SK-N-SH treated with all-trans-retinoic acid at 6 μM for 48 hours (cell line): ENCODE results near the gene ROBO2.

Source experiments
- GLIS3 ChIP-seq: fragments of 250-450 bp; sonication (Bioruptor Pico); IDR thresholded peaks from 2 replicates; pipeline ENCODE4 v1.5.0; 2020; ENCODE audit warnings: mild to moderate bottlenecking, moderate library complexity
- PPARA ChIP-seq: fragments of 250-450 bp; sonication (Bioruptor Pico); IDR thresholded peaks from 2 replicates; pipeline ENCODE4 v1.5.0; 2020; ENCODE audit warnings: mild to moderate bottlenecking, borderline replicate concordance
- RARB ChIP-seq: fragments of 250-450 bp; sonication (Bioruptor Pico); IDR thresholded peaks from 2 replicates; pipeline ENCODE4 v1.8.0; 2021; ENCODE audit warnings: mild to moderate bottlenecking, moderate library complexity
- SNAI2 ChIP-seq: fragments of 250-450 bp; sonication (Bioruptor Pico); IDR thresholded peaks from 2 replicates; pipeline ENCODE4 v1.5.0; 2020; ENCODE audit warnings: mild to moderate bottlenecking, moderate library complexity
- TOX ChIP-seq: fragments of 250-450 bp; sonication (Bioruptor Pico); IDR thresholded peaks from 2 replicates; pipeline ENCODE4 v1.8.0; 2021; ENCODE audit warnings: mild to moderate bottlenecking, moderate library complexity, borderline replicate concordance
- ZFP3 ChIP-seq: fragments of 250-450 bp; sonication (Bioruptor Pico); IDR thresholded peaks from 2 replicates; pipeline ENCODE4 v1.5.0; 2020; ENCODE audit warnings: mild to moderate bottlenecking, moderate library complexity
- TF ChIP-seq, protein P1 (sequence below): fragments of 250-450 bp; sonication (Bioruptor Pico); IDR thresholded peaks from 2 replicates; pipeline ENCODE4 v1.8.0; 2020; ENCODE audit warnings: mild to moderate bottlenecking, moderate library complexity, borderline replicate concordance
- TF ChIP-seq, protein P2 (sequence below): fragments of 250-450 bp; sonication (Bioruptor Pico); IDR thresholded peaks from 2 replicates; pipeline ENCODE4 v1.5.1; 2020; ENCODE audit warnings: low read depth, mild to moderate bottlenecking, moderate library complexity

DNA sequence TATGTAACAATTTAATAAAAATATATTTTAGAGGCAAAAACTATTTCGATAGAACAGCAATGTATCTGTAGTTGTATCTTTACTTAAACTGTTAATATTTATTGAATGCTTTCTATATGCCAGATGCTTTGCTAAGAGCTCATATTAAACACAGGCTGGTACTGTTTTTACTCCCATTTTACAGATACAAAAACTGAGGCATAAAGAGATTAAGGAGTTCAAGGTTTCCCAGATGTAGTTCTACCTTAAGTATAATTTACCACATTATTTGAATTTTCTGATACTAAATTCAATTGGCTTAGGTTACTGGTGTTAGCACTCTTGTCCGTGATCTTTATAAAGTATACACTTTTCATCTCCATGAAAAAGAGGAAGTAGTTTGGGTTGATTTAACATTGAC, 149.8 kb downstream of the ROBO2 start:
- TF ChIP-seq PPARA (CRISPR knock-in tag) (no peak), SNAI2 (CRISPR knock-in tag) (no peak), RARB (no peak), GLIS3 (CRISPR knock-in tag) (no peak), ZFP3 (CRISPR knock-in tag) (no peak), TOX (no peak)
- TF ChIP-seq, protein P1, sequence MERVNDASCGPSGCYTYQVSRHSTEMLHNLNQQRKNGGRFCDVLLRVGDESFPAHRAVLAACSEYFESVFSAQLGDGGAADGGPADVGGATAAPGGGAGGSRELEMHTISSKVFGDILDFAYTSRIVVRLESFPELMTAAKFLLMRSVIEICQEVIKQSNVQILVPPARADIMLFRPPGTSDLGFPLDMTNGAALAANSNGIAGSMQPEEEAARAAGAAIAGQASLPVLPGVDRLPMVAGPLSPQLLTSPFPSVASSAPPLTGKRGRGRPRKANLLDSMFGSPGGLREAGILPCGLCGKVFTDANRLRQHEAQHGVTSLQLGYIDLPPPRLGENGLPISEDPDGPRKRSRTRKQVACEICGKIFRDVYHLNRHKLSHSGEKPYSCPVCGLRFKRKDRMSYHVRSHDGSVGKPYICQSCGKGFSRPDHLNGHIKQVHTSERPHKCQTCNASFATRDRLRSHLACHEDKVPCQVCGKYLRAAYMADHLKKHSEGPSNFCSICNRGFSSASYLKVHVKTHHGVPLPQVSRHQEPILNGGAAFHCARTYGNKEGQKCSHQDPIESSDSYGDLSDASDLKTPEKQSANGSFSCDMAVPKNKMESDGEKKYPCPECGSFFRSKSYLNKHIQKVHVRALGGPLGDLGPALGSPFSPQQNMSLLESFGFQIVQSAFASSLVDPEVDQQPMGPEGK (CRISPR knock-in tag): no peak
- TF ChIP-seq, protein P2, sequence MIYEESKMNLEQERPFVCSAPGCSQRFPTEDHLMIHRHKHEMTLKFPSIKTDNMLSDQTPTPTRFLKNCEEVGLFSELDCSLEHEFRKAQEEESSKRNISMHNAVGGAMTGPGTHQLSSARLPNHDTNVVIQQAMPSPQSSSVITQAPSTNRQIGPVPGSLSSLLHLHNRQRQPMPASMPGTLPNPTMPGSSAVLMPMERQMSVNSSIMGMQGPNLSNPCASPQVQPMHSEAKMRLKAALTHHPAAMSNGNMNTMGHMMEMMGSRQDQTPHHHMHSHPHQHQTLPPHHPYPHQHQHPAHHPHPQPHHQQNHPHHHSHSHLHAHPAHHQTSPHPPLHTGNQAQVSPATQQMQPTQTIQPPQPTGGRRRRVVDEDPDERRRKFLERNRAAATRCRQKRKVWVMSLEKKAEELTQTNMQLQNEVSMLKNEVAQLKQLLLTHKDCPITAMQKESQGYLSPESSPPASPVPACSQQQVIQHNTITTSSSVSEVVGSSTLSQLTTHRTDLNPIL (CRISPR knock-in tag): no peak
